Measurements from ENCODE around the gene MYNN. TPM values are rescaled to one million over a fixed set of nuclear protein-coding genes. Genes with fewer than 3 reads are reported as not detected.

Gene MYNN
- total RNA-seq, 1 donor from 2014 or later, result 14.3 TPM

- peak within 1 kb of the TSS; percentile 80 for H3K4me3 Mint-ChIP-seq (ENCODE audit: unreplicated experiment)
- no peak for DNase-seq (ENCODE audit: low spot score)
- peaks cover 24% of the 10 kb centered on the region for H3K4me1 Mint-ChIP-seq (ENCODE audit: low read depth)
- H3K27ac Mint-ChIP-seq (ENCODE audit: unreplicated experiment), result peak within 1 kb of the TSS; percentile 80
- H3K36me3 Mint-ChIP-seq (ENCODE audit: low read depth), result peaks cover 4% of the 10 kb centered on the region
- TF ChIP-seq CTCF (IDR thresholded peaks at IDR 0.05), result no peak
- H3K27me3 Mint-ChIP-seq (ENCODE audit: low read depth), result no peaks in the 10 kb centered on the region
- peaks cover 13% of the 10 kb centered on the region for H3K9me3 Mint-ChIP-seq (ENCODE audit: low read depth)
Observed at GRCh38 chr3:169812332-169813235, 39.4 kb downstream of the MYNN start, which contains the start of the genes LRRC34 and LRRIQ4. Gene LRRC34, minus strand, starts transcription at chr3:169812904. Its CDS starts 356 bp downstream, at chr3:169812548. Gene LRRIQ4, plus strand, starts transcription at chr3:169812870. Its CDS starts 9,052 bp downstream, at chr3:169821922.

DNA sequence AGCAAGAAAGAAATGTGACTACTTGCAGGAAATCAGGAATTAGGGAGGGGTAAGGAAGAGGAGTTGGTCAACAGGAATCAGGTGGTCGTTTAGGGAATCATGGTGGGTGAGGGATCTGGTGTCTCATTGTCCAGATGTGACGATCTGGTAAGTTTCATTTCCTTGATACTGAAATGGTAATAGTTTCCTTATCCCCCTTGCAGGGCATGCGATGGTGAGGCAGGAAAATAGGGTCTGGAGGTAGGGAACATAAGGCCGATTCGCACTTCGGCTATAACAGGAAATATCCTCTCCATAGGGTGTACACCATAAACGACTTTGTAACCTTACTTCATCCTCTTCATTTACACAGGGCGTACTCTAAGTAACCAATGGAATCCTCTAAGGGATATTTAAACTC lies 40.1 kb downstream of the MYNN start:
- Mint-ChIP-seq H3K27me3 (ENCODE audit: low read depth) (no peaks in the 10 kb centered on the region), H3K27ac (ENCODE audit: unreplicated experiment) (peak overlapping the region; percentile 65), H3K36me3 (ENCODE audit: low read depth) (peaks cover 3% of the 10 kb centered on the region), H3K9me3 (ENCODE audit: low read depth) (peaks cover 13% of the 10 kb centered on the region), H3K4me1 (ENCODE audit: low read depth) (peaks cover 31% of the 10 kb centered on the region), H3K4me3 (ENCODE audit: unreplicated experiment) (peak overlapping the region; percentile 80)
- no peak for TF ChIP-seq CTCF (IDR thresholded peaks at IDR 0.05)
- no peak for DNase-seq (ENCODE audit: low spot score)

DNA sequence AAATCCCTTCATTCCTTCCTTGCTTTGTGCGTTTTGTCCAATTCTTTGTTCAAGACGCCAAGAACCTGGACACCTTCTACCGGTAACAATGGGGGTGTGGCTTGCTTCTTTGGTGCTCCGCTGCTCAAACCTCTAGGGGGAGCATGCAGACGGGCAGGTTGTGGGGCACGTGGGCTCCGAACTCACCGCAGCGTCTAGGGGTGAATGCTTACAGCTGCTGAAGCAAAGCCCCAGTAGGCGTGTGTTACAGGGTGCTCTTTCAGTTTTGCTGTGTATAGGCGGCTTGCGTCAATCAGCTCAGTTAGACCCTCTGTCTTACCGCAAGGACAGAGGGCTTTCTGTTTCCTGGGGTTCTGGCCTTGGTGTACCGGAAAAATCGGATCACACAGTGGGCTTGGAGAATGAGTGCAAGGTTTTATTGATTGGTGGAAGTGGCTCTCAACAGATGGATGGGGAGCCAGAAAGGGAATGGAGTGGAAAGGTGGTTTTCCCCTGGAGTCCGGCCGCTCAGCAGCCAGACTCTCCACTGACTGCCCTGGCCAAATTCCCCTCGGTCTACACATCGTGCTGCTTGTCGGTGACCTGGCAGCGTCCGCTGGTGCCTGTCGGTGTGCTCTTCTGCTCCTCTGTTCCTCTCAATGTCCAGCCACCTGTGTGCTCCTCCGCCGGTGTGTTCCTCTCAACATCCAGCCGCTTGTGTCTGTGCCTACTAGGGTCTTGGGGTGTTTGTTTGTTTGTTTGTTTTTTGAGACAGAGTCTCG lies 40.7 kb downstream of the MYNN start:
- H3K36me3 Mint-ChIP-seq (ENCODE audit: low read depth), result peaks cover 2% of the 10 kb centered on the region
- peaks cover 13% of the 10 kb centered on the region for H3K9me3 Mint-ChIP-seq (ENCODE audit: low read depth)
- no peak overlapping the region for H3K27ac Mint-ChIP-seq (ENCODE audit: unreplicated experiment)
- DNase-seq (ENCODE audit: low spot score), result no peak
- TF ChIP-seq CTCF (IDR thresholded peaks at IDR 0.05), result no peak
- H3K27me3 Mint-ChIP-seq (ENCODE audit: low read depth), result no peaks in the 10 kb centered on the region
- peaks cover 37% of the 10 kb centered on the region for H3K4me1 Mint-ChIP-seq (ENCODE audit: low read depth)
- no peak overlapping the region for H3K4me3 Mint-ChIP-seq (ENCODE audit: unreplicated experiment)

- no peaks in the 10 kb centered on the region for H3K27me3 Mint-ChIP-seq (ENCODE audit: low read depth)
- peaks cover 2% of the 10 kb centered on the region for H3K36me3 Mint-ChIP-seq (ENCODE audit: low read depth)
- H3K27ac Mint-ChIP-seq (ENCODE audit: unreplicated experiment), result no peak overlapping the region
- no peak for TF ChIP-seq CTCF (IDR thresholded peaks at IDR 0.05)
- no peak overlapping the region for H3K4me3 Mint-ChIP-seq (ENCODE audit: unreplicated experiment)
- no peak for DNase-seq (ENCODE audit: low spot score)
- peaks cover 13% of the 10 kb centered on the region for H3K9me3 Mint-ChIP-seq (ENCODE audit: low read depth)
- H3K4me1 Mint-ChIP-seq (ENCODE audit: low read depth), result peaks cover 40% of the 10 kb centered on the region
Observed at GRCh38 chr3:169815590-169816150, 42.5 kb downstream of the MYNN start.

- peaks cover 13% of the 10 kb centered on the region for H3K9me3 Mint-ChIP-seq (ENCODE audit: low read depth)
- no peak for TF ChIP-seq CTCF (IDR thresholded peaks at IDR 0.05)
- no peak for DNase-seq (ENCODE audit: low spot score)
- H3K4me1 Mint-ChIP-seq (ENCODE audit: low read depth), result peaks cover 18% of the 10 kb centered on the region
- H3K4me3 Mint-ChIP-seq (ENCODE audit: unreplicated experiment), result no peak overlapping the region
- H3K27me3 Mint-ChIP-seq (ENCODE audit: low read depth), result no peaks in the 10 kb centered on the region
- peak overlapping the region; percentile 79 for H3K27ac Mint-ChIP-seq (ENCODE audit: unreplicated experiment)
- H3K36me3 Mint-ChIP-seq (ENCODE audit: low read depth), result peaks cover 2% of the 10 kb centered on the region
Observed at GRCh38 chr3:169818316-169818715, 45.1 kb downstream of the MYNN start.
